GM19468 (cell line): ENCODE results near the gene TMEM270.
"Not testable (repeated sequence)": the region's sequence is repeated elsewhere in the genome, so short reads cannot be mapped to it uniquely, and the experiment has no call there.

Experiments used
- ATAC-seq: cut with Tn5 transposase; IDR thresholded peaks from one replicate; pipeline ENCODE4 v1.9.1; 2021; ENCODE audit warnings: mild to moderate bottlenecking, moderate library complexity, moderate number of reproducible peaks; ENCODE audit not compliant: unreplicated experiment; ENCODE audit errors: extremely low read depth

The TMEM270 gene

GRCh38 chr7:73831834-73832651 lies 28.9 kb upstream of the TMEM270 start:
- no peak for ATAC-seq

- no peak for ATAC-seq
Observed at GRCh38 chr7:73832806-73833205, 28.2 kb upstream of the TMEM270 start.

GRCh38 chr7:73833251-73833919 lies 27.6 kb upstream of the TMEM270 start:
- no peak for ATAC-seq

- no peak for ATAC-seq
Observed at GRCh38 chr7:73834626-73835191, 26.2 kb upstream of the TMEM270 start.

DNA sequence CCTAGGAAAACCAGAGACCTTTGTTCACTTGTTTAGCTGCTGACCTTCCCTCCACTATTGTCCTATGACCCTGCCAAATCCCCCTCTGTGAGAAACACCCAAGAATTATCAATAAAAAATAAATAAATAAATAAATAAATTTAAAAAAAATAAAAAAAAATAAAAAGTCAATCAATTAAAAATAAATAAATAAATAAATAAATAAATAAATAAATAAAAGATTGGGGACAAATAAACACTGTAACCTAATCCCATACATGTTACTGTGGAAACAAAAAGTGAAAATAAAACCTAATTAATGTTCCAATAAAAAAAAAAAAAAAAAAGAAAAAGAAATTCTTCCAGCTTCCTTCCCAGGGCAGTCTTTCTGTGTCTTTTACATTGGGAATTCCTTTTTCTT lies 23.8 kb upstream of the TMEM270 start:
- ATAC-seq: not testable (repeated sequence)

GRCh38 chr7:73838642-73839041 lies 22.3 kb upstream of the TMEM270 start:
- no peak for ATAC-seq

DNA sequence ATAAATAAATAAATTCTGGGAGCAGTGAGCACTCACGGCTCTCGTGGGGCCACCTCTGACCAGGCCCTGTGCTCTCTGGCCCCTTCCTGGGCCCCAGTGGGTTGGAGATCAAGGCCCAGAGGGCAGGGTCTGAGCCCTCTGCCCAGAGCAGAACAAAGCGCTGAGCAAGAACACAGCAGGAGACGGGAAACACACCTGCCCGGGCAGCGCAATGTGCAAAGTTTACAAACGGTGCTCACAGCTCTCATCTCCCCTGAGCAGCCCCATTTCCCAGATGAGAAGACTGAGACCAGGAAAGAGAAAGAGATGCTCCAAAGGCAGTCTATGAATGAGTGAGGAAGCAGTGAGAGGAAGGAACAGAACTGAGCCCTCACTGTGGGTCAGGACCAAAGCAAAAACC lies 21.7 kb upstream of the TMEM270 start:
- ATAC-seq: no peak

GRCh38 chr7:73839743-73840714 lies 20.9 kb upstream of the TMEM270 start:
- ATAC-seq: no peak

DNA sequence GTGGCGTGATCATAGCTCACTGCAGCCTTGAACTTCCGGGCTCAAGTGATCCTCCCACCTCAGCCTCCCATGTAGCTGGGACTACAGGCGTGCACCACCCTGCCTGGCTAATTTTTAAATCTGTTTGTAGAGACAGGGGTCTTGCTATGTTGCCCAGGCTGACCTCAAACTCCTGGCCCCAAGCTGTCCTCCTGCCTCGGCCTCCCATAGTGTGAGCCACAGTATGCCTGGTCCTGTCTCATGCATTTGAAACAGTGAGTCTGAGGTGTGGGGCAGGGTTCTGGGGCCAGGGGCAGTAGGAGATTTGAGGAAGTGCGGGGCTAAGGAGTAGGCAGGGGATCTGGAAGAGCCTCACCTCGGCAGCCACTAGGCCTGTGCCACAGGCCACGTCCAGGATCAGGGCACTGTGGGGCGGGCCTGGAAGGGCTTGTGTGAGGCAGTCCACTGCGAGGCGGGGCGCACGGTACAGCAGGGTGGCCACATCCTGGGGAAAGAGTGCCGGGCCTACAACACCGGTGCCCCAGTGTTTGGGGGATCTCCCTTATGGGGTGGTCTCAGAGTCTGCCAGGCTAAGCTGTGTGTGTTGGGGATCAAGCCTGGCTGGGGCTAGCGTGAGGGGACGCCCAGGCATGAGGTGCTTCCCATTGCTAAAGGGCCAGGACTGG lies 20.1 kb upstream of the TMEM270 start:
- no peak for ATAC-seq

GRCh38 chr7:73841689-73842066 lies 19.3 kb upstream of the TMEM270 start:
- no peak for ATAC-seq

- ATAC-seq: peak; percentile 76
Observed at GRCh38 chr7:73842067-73842976, 18.6 kb upstream of the TMEM270 start, which contains the start of gene METTL27. TSS of gene METTL27 (minus strand) at chr7:73842516. CDS start at chr7:73842140, 376 bp downstream.

GRCh38 chr7:73844131-73844547 lies 16.8 kb upstream of the TMEM270 start:
- ATAC-seq: no peak

GRCh38 chr7:73844848-73845460 lies 16.0 kb upstream of the TMEM270 start:
- no peak for ATAC-seq

- not testable (repeated sequence) for ATAC-seq
Observed at GRCh38 chr7:73845701-73846195, 15.2 kb upstream of the TMEM270 start.

- no peak for ATAC-seq
Observed at GRCh38 chr7:73847941-73848723, 12.8 kb upstream of the TMEM270 start.

GRCh38 chr7:73850781-73851207 lies 10.2 kb upstream of the TMEM270 start:
- ATAC-seq: no peak
